Ectodermal cell (in vitro differentiated cells): Measurements from ENCODE around the gene TLE2.
"Not testable (repeated sequence)": the region's sequence is repeated elsewhere in the genome, so short reads cannot be mapped to it uniquely, and the experiment has no call there.

Experiments
- H3K27ac ChIP-seq: 2 replicates; pipeline ENCODE4 v1.7.0; 2013; ENCODE audit warnings: mild to moderate bottlenecking, low read depth, low read length; ENCODE audit not compliant: insufficient read depth, poor library complexity, severe bottlenecking
- H3K27me3 ChIP-seq: 2 replicates; pipeline ENCODE4 v1.7.0; 2013; ENCODE audit warnings: mild to moderate bottlenecking, low read length; ENCODE audit not compliant: insufficient read depth, control insufficient read depth, poor library complexity, severe bottlenecking
- H3K36me3 ChIP-seq: one replicate; pipeline ENCODE4 v1.7.0; 2013; ENCODE audit warnings: low read length; ENCODE audit not compliant: control insufficient read depth, insufficient read depth
- H3K4me1 ChIP-seq: one replicate; pipeline ENCODE4 v1.7.0; 2013; ENCODE audit warnings: low read length; ENCODE audit not compliant: control insufficient read depth, insufficient read depth
- H3K4me3 ChIP-seq: 2 replicates; pipeline ENCODE4 v1.7.0; 2013; ENCODE audit warnings: low read depth, low read length, control low read depth; ENCODE audit not compliant: insufficient read depth
- H3K9me3 ChIP-seq: 2 replicates; pipeline ENCODE4 v1.7.0; 2013; ENCODE audit warnings: mild to moderate bottlenecking, low read length, moderate library complexity; ENCODE audit not compliant: control insufficient read depth
- WGBS, 2 experiments: methylation state at CpG; one replicate each; pipeline ENCODE4 v1.1.7; 2013; ENCODE audit warnings: missing lambda C conversion rate in 2 of 2; 5-methylcytosine and 5-hydroxymethylcytosine counted together

TLE2 gene

DNA sequence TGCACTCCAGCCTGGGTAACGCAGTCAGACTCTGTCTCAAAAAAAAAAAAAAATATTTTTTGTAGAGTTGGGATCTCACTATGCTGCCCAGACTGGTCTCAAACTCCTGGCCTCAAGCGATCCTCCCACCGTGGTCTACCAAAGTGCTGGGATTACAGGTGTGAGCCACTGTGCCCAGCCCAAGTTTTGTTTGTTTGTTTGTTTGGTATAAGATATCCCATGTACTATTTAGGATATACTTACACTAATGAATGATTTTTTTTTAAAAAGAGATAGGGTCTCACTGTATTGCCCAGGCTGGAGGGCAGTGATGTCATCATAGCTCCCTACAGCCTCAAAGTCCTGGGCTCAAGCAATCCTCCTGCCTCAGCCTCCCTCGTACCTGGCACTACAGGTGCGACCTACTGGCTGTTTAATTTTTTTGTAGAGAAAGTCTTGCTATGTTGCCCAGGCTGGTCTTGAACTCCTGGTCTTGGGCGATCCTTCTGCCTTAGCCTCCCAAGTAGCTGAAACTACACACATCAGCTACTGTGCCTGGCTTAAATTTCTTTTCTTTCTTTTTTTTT is 27.8 kb downstream of the TLE2 start:
- no peaks in the 10 kb centered on the region for H3K36me3 ChIP-seq
- no peaks in the 10 kb centered on the region for H3K4me1 ChIP-seq
- no peaks in the 10 kb centered on the region for H3K9me3 ChIP-seq
- WGBS, 2 experiments, result 92 to 94% methylated on average over 6 of the region's 6 CpGs
- H3K4me3 ChIP-seq, result no peak overlapping the region
- H3K27me3 ChIP-seq, result no peaks in the 10 kb centered on the region
- no peak overlapping the region for H3K27ac ChIP-seq

GRCh38 chr19:2998642-2999041 is 30.4 kb downstream of the TLE2 start:
- Histone ChIP-seq H3K27ac (no peak overlapping the region), H3K36me3 (no peaks in the 10 kb centered on the region), H3K9me3 (no peaks in the 10 kb centered on the region), H3K4me1 (no peaks in the 10 kb centered on the region), H3K27me3 (no peaks in the 10 kb centered on the region), H3K4me3 (no peak overlapping the region)
- WGBS, 2 experiments, result 91 to 95% methylated on average over 11 of the region's 11 CpGs

- 80 to 82% methylated on average over 13 of the region's 13 CpGs for WGBS, 2 experiments
- no peak overlapping the region for H3K4me3 ChIP-seq
- no peaks in the 10 kb centered on the region for H3K4me1 ChIP-seq
- no peaks in the 10 kb centered on the region for H3K9me3 ChIP-seq
- H3K27ac ChIP-seq, result no peak overlapping the region
- no peaks in the 10 kb centered on the region for H3K36me3 ChIP-seq
- no peaks in the 10 kb centered on the region for H3K27me3 ChIP-seq
Measured at GRCh38 chr19:2997720-2998119, 31.4 kb downstream of the TLE2 start.

GRCh38 chr19:2994588-2995131 is 34.4 kb downstream of the TLE2 start:
- Histone ChIP-seq H3K9me3 (no peaks in the 10 kb centered on the region), H3K4me3 (no peak overlapping the region), H3K36me3 (no peaks in the 10 kb centered on the region), H3K27ac (no peak overlapping the region), H3K27me3 (no peaks in the 10 kb centered on the region), H3K4me1 (no peaks in the 10 kb centered on the region)
- 82 to 84% methylated on average over 13 to 14 of the region's 15 CpGs for WGBS, 2 experiments

- Histone ChIP-seq H3K9me3 (no peaks in the 10 kb centered on the region), H3K27ac (no peak overlapping the region), H3K36me3 (no peaks in the 10 kb centered on the region), H3K4me1 (no peaks in the 10 kb centered on the region), H3K4me3 (no peak overlapping the region), H3K27me3 (peaks cover 3% of the 10 kb centered on the region)
- 78 to 83% methylated on average over 9 of the region's 9 CpGs for WGBS, 2 experiments
Measured at GRCh38 chr19:2993579-2993978, 35.5 kb downstream of the TLE2 start.

- WGBS, 2 experiments, result 63 to 64% methylated on average over 14 of the region's 14 CpGs
- H3K4me1 ChIP-seq, result peaks cover 1% of the 10 kb centered on the region
Measured at GRCh38 chr19:2992958-2993357, 36.1 kb downstream of the TLE2 start.

DNA sequence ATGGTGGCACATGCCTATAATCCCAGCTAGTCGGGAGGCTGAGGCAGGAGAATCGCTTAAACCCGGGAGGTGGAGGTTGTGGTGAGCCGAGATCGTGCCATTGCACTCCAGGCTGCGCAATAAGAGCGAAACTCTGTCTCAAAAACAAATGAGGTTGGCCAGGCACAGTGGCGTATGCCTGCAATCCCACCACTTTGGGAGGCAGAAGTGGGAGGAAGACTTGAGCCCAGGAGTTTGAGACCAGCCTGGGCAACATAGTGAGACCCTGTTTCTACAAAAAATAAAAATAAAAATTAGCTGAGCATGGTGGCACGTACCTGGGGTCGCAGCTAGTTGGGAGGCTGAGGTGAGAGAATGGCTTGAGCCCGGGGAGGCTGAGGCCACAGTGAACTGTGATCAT is 36.7 kb downstream of the TLE2 start:
- peaks cover 13% of the 10 kb centered on the region for H3K27me3 ChIP-seq
- not testable (repeated sequence) for H3K36me3 ChIP-seq, H3K27ac ChIP-seq, H3K9me3 ChIP-seq, H3K4me1 ChIP-seq, H3K4me3 ChIP-seq
- 91 to 92% methylated on average over 11 of the region's 11 CpGs for WGBS, 2 experiments

More at GRCh38 chr19:2992958-2993357, 36.1 kb downstream of the TLE2 start:
- no peak overlapping the region for H3K4me3 ChIP-seq
- H3K27me3 ChIP-seq, result peaks cover 9% of the 10 kb centered on the region
- H3K27ac ChIP-seq, result no peak overlapping the region
- no peaks in the 10 kb centered on the region for H3K9me3 ChIP-seq
- no peaks in the 10 kb centered on the region for H3K36me3 ChIP-seq

DNA sequence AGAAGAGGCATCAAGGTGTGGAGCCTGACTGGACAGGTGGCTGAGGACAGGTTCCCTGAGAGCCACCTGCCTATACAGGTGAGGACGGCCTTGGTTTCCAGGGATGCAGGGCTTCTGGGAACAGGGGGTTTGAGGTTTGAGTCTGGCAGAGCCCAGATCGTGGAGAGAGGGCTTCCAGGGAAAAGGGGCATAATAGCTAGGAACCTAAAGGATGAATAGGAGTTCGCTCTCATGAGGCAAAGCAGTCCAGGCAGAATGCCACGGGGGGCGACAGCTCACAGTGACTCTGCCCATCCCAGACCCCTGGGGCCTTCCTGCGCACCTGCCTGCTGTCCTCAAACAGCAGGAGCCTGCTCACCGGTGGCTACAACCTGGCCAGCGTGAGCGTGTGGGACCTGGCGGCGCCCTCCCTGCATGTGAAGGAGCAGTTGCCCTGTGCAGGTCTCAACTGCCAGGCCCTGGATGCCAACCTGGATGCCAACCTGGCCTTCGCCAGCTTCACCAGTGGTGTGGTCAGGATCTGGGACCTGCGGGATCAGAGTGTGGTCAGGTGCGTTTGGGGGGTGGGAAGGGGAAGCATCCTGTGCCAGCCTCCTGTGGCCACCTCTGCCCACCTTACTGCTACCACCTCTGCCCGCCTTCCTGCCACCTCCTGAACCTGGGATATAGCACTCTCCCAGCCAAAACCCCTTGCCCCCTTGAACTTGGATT is 39.7 kb downstream of the TLE2 start:
- H3K27me3 ChIP-seq, result peaks cover 37% of the 10 kb centered on the region
- H3K9me3 ChIP-seq, result no peaks in the 10 kb centered on the region
- WGBS, 2 experiments, result 91 to 92% methylated on average over 15 of the region's 15 CpGs
- H3K4me3 ChIP-seq, result no peak overlapping the region
- no peaks in the 10 kb centered on the region for H3K36me3 ChIP-seq
- H3K4me1 ChIP-seq, result peaks cover 16% of the 10 kb centered on the region
- H3K27ac ChIP-seq, result no peak overlapping the region

- Histone ChIP-seq H3K4me3 (no peak overlapping the region), H3K27ac (no peak overlapping the region), H3K9me3 (no peaks in the 10 kb centered on the region), H3K4me1 (peaks cover 20% of the 10 kb centered on the region), H3K27me3 (peaks cover 45% of the 10 kb centered on the region), H3K36me3 (no peaks in the 10 kb centered on the region)
- WGBS, 2 experiments, result 84 to 89% methylated on average over 3 of the region's 3 CpGs
Measured at GRCh38 chr19:2988568-2988967, 40.5 kb downstream of the TLE2 start.

DNA sequence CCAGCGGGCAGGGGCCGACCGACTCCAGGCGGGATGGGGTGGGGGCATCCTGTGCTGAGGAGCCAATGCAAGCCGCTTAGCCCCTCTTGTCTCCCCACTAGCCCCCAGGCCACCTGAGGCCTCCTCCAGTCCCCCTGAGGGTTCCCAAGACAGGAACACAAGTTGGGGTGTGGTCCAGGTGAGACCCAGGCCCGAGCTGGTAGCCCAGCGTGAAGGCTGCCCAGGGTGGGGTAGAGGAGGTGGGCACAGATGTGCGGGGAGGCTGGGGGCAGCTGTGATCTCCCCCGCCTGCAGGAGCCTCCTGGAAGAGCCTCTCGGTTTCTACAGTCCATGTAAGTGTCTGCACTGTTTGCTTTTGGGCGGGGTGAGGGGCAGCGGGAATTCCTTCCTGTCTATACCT is 41.3 kb downstream of the TLE2 start:
- 79% methylated on average over 12 of the region's 12 CpGs for WGBS, 2 experiments

More for the DNA sequence above, 41.3 kb downstream of the TLE2 start:
- Histone ChIP-seq H3K27me3 (peaks cover 53% of the 10 kb centered on the region), H3K4me1 (peaks cover 26% of the 10 kb centered on the region), H3K4me3 (no peak overlapping the region), H3K9me3 (no peaks in the 10 kb centered on the region), H3K36me3 (no peaks in the 10 kb centered on the region), H3K27ac (no peak overlapping the region)
